Trophoblast cell (in vitro differentiated cells and primary cell): ENCODE measurements around the gene CYP4F11. TPM values are rescaled to one million over a fixed set of nuclear protein-coding genes. Genes with fewer than 3 reads are reported as not detected.

Experiments
- DNase-seq, 2 donors: peaks; one replicate each; pipeline ENCODE4 v3.0.0-alpha.2; 2016
- H2AFZ ChIP-seq: 2 replicates; pipeline ENCODE4 v1.6.1; 2013; ENCODE audit warnings: low read length, moderate library complexity, mild to moderate bottlenecking; ENCODE audit not compliant: insufficient read depth, poor library complexity
- H2AK5ac ChIP-seq: 2 replicates; pipeline ENCODE4 v1.6.1; 2013; ENCODE audit warnings: mild to moderate bottlenecking, low read length
- H2BK120ac ChIP-seq: 2 replicates; pipeline ENCODE4 v1.6.1; 2013; ENCODE audit warnings: low read length, mild to moderate bottlenecking, moderate library complexity; ENCODE audit not compliant: insufficient read depth, poor library complexity
- H2BK12ac ChIP-seq: 2 replicates; pipeline ENCODE4 v1.6.1; 2013; ENCODE audit warnings: mild to moderate bottlenecking, low read length, moderate library complexity
- H2BK5ac ChIP-seq: 2 replicates; pipeline ENCODE4 v1.6.1; 2013; ENCODE audit warnings: low read length, low read depth, moderate library complexity, mild to moderate bottlenecking; ENCODE audit not compliant: poor library complexity
- H3K14ac ChIP-seq: 2 replicates; pipeline ENCODE4 v1.6.1; 2013; ENCODE audit warnings: mild to moderate bottlenecking, low read length
- H3K18ac ChIP-seq: 2 replicates; pipeline ENCODE4 v1.6.1; 2013; ENCODE audit warnings: mild to moderate bottlenecking, low read length
- H3K23ac ChIP-seq: 2 replicates; pipeline ENCODE4 v1.6.1; 2013; ENCODE audit warnings: low read length
- H3K27ac ChIP-seq: 2 replicates; pipeline ENCODE4 v1.5.1; 2013; ENCODE audit warnings: low read depth, mild to moderate bottlenecking, inconsistent platforms, low read length, moderate library complexity
- H3K27me3 ChIP-seq: 2 replicates; pipeline ENCODE4 v1.6.1; 2013; ENCODE audit warnings: inconsistent platforms, mild to moderate bottlenecking, low read length, moderate library complexity; ENCODE audit not compliant: insufficient read depth
- H3K36me3 ChIP-seq, 2 experiments: 1 replicate in 1 of 2; 2 replicates in 1 of 2; pipeline ENCODE4 v1.6.1; 2013; ENCODE audit warnings: low read length in 2 of 2, mild to moderate bottlenecking in 2 of 2, moderate library complexity in 1 of 2; ENCODE audit not compliant: insufficient read depth in 2 of 2, control insufficient read depth in 1 of 2
- H3K4ac ChIP-seq: 2 replicates; pipeline ENCODE4 v1.6.1; 2013; ENCODE audit warnings: low read depth, mild to moderate bottlenecking, low read length, moderate library complexity
- H3K4me1 ChIP-seq, 2 experiments: 1 replicate in 1 of 2; 2 replicates in 1 of 2; pipeline ENCODE4 v1.6.1; 2013; ENCODE audit warnings: low read length in 2 of 2, mild to moderate bottlenecking in 2 of 2, moderate library complexity in 1 of 2; ENCODE audit not compliant: insufficient read depth in 2 of 2, control insufficient read depth in 1 of 2
- H3K4me2 ChIP-seq: 2 replicates; pipeline ENCODE4 v1.6.1; 2013; ENCODE audit warnings: inconsistent platforms, mild to moderate bottlenecking, low read length, moderate library complexity
- H3K4me3 ChIP-seq: 2 replicates; pipeline ENCODE4 v1.5.1; 2013; ENCODE audit warnings: mild to moderate bottlenecking, low read depth, low read length, inconsistent platforms
- H3K79me1 ChIP-seq: one replicate; pipeline ENCODE4 v1.6.1; 2013; ENCODE audit warnings: low read length
- H3K79me2 ChIP-seq: 2 replicates; pipeline ENCODE4 v1.6.1; 2013; ENCODE audit warnings: low read length, mild to moderate bottlenecking; ENCODE audit not compliant: control insufficient read depth, insufficient read depth, poor library complexity
- H3K9ac ChIP-seq: 2 replicates; pipeline ENCODE4 v1.6.1; 2013; ENCODE audit warnings: mild to moderate bottlenecking, low read length
- H3K9me3 ChIP-seq: 2 replicates; pipeline ENCODE4 v1.6.1; 2013; ENCODE audit warnings: low read depth, mild to moderate bottlenecking, control low read depth, inconsistent platforms, low read length; ENCODE audit not compliant: insufficient read depth
- H4K12ac ChIP-seq: 2 replicates; pipeline ENCODE4 v1.6.1; 2013; ENCODE audit warnings: low read depth, mild to moderate bottlenecking, low read length, moderate library complexity
- H4K8ac ChIP-seq: 2 replicates; pipeline ENCODE4 v1.6.1; 2013; ENCODE audit warnings: low read depth, mild to moderate bottlenecking, low read length, moderate library complexity
- H4K91ac ChIP-seq: one replicate; pipeline ENCODE4 v1.6.1; 2013; ENCODE audit warnings: low read depth, mild to moderate bottlenecking, low read length, moderate library complexity
- WGBS: extraction: QIAGEN DNeasy Blood & Tissue Kit; methylation state at CpG from one replicate; pipeline ENCODE4 v1.1.7; 2013; ENCODE audit warnings: missing lambda C conversion rate; ENCODE audit not compliant: insufficient read length, insufficient coverage; ENCODE audit errors: extremely low coverage; 5-methylcytosine and 5-hydroxymethylcytosine counted together
- polyA plus RNA-seq: library from polyadenylated mRNA; stranded (reverse); fragments of 200-250 nt; gene quantifications from 2 replicates; pipeline ENCODE4 v1.2.3, GENCODE V29; 2013

CYP4F11 gene
- not detected in 2 replicates for polyA plus RNA-seq

GRCh38 chr19:15934332-15935078 lies at the start of gene CYP4F11:
Gene CYP4F11 (minus strand): TSS chr19:15934529. CDS start chr19:15934408, 121 bp downstream.
- Histone ChIP-seq H3K27me3 (peaks cover 3% of the 10 kb centered on the region), H3K4me1 (no peaks in the 10 kb centered on the region), H2BK5ac (no peak within 1 kb of the TSS), H3K79me1 (no peaks in the 10 kb centered on the region), H3K18ac (no peak within 1 kb of the TSS), H2BK120ac (no peak within 1 kb of the TSS), H3K36me3 (no peaks in the 10 kb centered on the region), H3K9ac (no peak within 1 kb of the TSS), H3K79me2 (no peaks in the 10 kb centered on the region), H2AK5ac (no peak within 1 kb of the TSS), H4K91ac (no peak within 1 kb of the TSS), H4K12ac (no peak within 1 kb of the TSS), H4K8ac (no peak within 1 kb of the TSS), H3K27ac (no peak within 1 kb of the TSS), H3K4ac (no peak within 1 kb of the TSS), H3K4me2 (no peak within 1 kb of the TSS), H3K4me3 (peak within 1 kb of the TSS; percentile 13), H3K9me3 (peaks cover 50% of the 10 kb centered on the region), H3K14ac (no peak within 1 kb of the TSS), H3K23ac (no peak within 1 kb of the TSS), H2BK12ac (no peak within 1 kb of the TSS), H2AFZ (no peak within 1 kb of the TSS)
- no peak for DNase-seq
- no CpG with 5 or more reads among the region's 10 CpGs for WGBS

DNA sequence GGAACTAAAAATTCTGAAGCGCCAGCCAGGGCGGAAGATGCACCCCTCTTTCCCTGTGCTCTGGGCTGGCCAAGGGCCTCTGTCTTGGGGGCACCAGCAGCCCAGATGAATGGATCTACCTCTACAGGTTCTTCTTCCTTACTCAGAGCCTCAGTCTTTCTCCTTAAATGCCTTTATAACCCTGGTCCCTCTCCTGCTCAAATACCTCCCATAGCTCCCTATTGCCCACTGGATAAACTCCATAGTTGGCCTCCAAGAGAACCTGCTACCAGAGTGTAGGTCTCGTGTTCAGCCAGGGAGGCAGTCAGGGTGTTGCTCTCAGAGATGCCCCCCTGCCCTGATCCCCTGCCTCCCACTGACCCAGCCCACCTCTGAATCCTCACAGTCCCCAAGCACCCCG lies 45.0 kb upstream of the CYP4F11 start:
- H3K27ac ChIP-seq: no peak overlapping the region
- H4K12ac ChIP-seq: no peak overlapping the region
- H2BK120ac ChIP-seq: no peak overlapping the region
- H3K4me3 ChIP-seq: no peak overlapping the region
- H3K36me3 ChIP-seq: no peaks in the 10 kb centered on the region
- no peaks in the 10 kb centered on the region for H3K79me1 ChIP-seq
- H3K9ac ChIP-seq: no peak overlapping the region
- H3K4me1 ChIP-seq: no peaks in the 10 kb centered on the region
- H3K4ac ChIP-seq: no peak overlapping the region
- H2AFZ ChIP-seq: no peak overlapping the region
- H2BK12ac ChIP-seq: no peak overlapping the region
- no CpG with 5 or more reads among the region's 4 CpGs for WGBS
- no peaks in the 10 kb centered on the region for H3K27me3 ChIP-seq
- H3K18ac ChIP-seq: no peak overlapping the region
- H3K23ac ChIP-seq: no peak overlapping the region
- H3K9me3 ChIP-seq: peaks cover 37% of the 10 kb centered on the region
- H4K8ac ChIP-seq: no peak overlapping the region
- DNase-seq: no peak
- no peak overlapping the region for H4K91ac ChIP-seq
- no peak overlapping the region for H2AK5ac ChIP-seq
- H2BK5ac ChIP-seq: no peak overlapping the region
- H3K14ac ChIP-seq: no peak overlapping the region
- H3K4me2 ChIP-seq: no peak overlapping the region
- no peaks in the 10 kb centered on the region for H3K79me2 ChIP-seq

- H3K4ac ChIP-seq: no peak overlapping the region
- no peak overlapping the region for H3K23ac ChIP-seq
- H3K9me3 ChIP-seq: peaks cover 40% of the 10 kb centered on the region
- no peaks in the 10 kb centered on the region for H3K36me3 ChIP-seq
- H3K4me2 ChIP-seq: no peak overlapping the region
- H4K91ac ChIP-seq: no peak overlapping the region
- H2BK120ac ChIP-seq: no peak overlapping the region
- no peak for DNase-seq
- no peaks in the 10 kb centered on the region for H3K4me1 ChIP-seq
- H3K27me3 ChIP-seq: no peaks in the 10 kb centered on the region
- H4K12ac ChIP-seq: no peak overlapping the region
- no peak overlapping the region for H4K8ac ChIP-seq
- no peak overlapping the region for H3K9ac ChIP-seq
- no peak overlapping the region for H2BK12ac ChIP-seq
- WGBS: no CpG with 5 or more reads among the region's 7 CpGs
- H2AK5ac ChIP-seq: no peak overlapping the region
- H3K14ac ChIP-seq: no peak overlapping the region
- H2AFZ ChIP-seq: no peak overlapping the region
- H3K4me3 ChIP-seq: no peak overlapping the region
- H3K79me1 ChIP-seq: no peaks in the 10 kb centered on the region
- H3K79me2 ChIP-seq: no peaks in the 10 kb centered on the region
- H3K18ac ChIP-seq: no peak overlapping the region
- H3K27ac ChIP-seq: no peak overlapping the region
- H2BK5ac ChIP-seq: no peak overlapping the region
Observed at GRCh38 chr19:15977690-15978089, 43.4 kb upstream of the CYP4F11 start.

DNA sequence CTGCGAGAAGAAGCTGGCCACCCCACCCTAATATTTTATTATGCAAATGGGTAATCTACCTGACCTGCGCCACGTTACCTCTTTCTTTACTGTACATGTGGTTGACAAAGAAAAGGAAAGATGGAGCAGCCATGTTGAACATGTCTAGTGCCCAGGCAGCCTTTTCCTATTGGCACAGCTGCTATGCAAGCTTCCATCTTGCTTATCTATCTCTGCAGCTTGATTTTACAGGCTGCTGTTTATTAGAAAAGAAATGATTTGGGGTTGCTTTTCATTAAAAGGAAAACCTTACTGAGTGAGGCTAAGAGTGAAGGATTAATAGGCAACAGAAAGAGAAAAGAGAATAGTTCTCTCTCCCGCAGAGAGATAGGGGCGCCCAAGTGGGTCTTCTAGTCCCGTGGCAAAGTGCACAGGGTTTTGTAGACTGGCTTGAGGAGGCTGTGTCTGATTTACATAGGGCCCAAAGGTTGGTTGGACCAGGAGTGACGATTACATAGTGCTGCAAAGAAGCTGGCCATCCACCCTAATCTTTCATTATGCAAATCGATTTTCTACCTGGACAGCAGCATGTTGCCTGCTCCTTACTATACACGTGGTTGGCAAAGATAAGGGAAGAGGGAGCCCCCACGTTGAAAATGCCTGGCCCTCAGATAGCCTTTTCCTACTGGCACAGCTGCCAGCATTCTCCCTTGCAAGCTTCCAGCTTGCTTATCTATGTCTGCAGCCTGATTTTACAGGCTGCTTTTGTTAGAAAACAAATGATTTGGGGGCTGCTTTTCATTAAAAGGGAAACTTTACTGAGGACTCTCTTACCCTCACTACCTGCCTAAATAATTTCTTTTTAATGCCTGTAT lies 42.7 kb upstream of the CYP4F11 start:
- Histone ChIP-seq H2AK5ac (no peak overlapping the region), H3K14ac (no peak overlapping the region), H3K36me3 (no peaks in the 10 kb centered on the region), H3K23ac (no peak overlapping the region), H4K91ac (no peak overlapping the region), H2BK5ac (no peak overlapping the region), H3K9me3 (peaks cover 42% of the 10 kb centered on the region), H3K4me3 (no peak overlapping the region), H3K27ac (no peak overlapping the region), H3K4me1 (no peaks in the 10 kb centered on the region), H3K27me3 (no peaks in the 10 kb centered on the region), H4K12ac (no peak overlapping the region), H2BK12ac (no peak overlapping the region), H3K4ac (no peak overlapping the region), H3K4me2 (no peak overlapping the region), H3K79me2 (no peaks in the 10 kb centered on the region), H2AFZ (no peak overlapping the region), H3K9ac (no peak overlapping the region), H3K18ac (no peak overlapping the region), H2BK120ac (no peak overlapping the region), H4K8ac (no peak overlapping the region), H3K79me1 (no peaks in the 10 kb centered on the region)
- no peak for DNase-seq
- no CpG with 5 or more reads among the region's 10 CpGs for WGBS
